ENCODE data around the gene FIP1L1. TPM values are rescaled to one million over a fixed set of nuclear protein-coding genes. Genes with fewer than 3 reads are reported as not detected.
A peak's percentile ranks its signal among the peaks of the same experiment; 100 is the strongest.

Gene FIP1L1
- total and polyA plus RNA-seq, 9 of the 15 experiments (the other 6 are each of a cell fraction or from before 2014, with no cell fraction given), result 34.6 to 137 (median 72.0) TPM

GRCh38 chr4:53366301-53366716 is 11.1 kb upstream of the FIP1L1 start (continued):
- no peak for TF ChIP-seq MITF (IDR thresholded peaks at IDR 0.05)
- no peak for TF ChIP-seq BRD9 (IDR thresholded peaks at IDR 0.05; ENCODE audit: low read depth, partially characterized antibody)
- TF ChIP-seq RFX1 (IDR thresholded peaks at IDR 0.05), result no peak
- TF ChIP-seq CREB5 (CRISPR knock-in tag; IDR thresholded peaks at IDR 0.05), result no peak
- no peak for TF ChIP-seq ZBTB49 (CRISPR knock-in tag; IDR thresholded peaks at IDR 0.05; ENCODE audit: borderline replicate concordance)
- no peak for TF ChIP-seq ZFP1 (CRISPR knock-in tag; IDR thresholded peaks at IDR 0.05)
- TF ChIP-seq HLTF (IDR thresholded peaks at IDR 0.05), result no peak
- TF ChIP-seq BMI1 (IDR thresholded peaks at IDR 0.05; ENCODE audit: low read length), result no peak
- no peak for TF ChIP-seq RBM39 (optimal IDR thresholded peaks at IDR 0.05; ENCODE audit: low read depth, low read length)
- TF ChIP-seq TGIF2 (CRISPR knock-in tag; IDR thresholded peaks at IDR 0.05), result no peak
- no peak for TF ChIP-seq YY1 (IDR thresholded peaks at IDR 0.05; ENCODE audit: borderline replicate concordance in 1 of 3, control insufficient read depth in 1 of 3, extremely low read depth in 1 of 3, insufficient read depth in 3 of 3, insufficient read length in 1 of 3, insufficient replicate concordance in 2 of 3, low read depth in 1 of 3, low read length in 2 of 3)
- TF ChIP-seq DLX4 (CRISPR knock-in tag; IDR thresholded peaks at IDR 0.05), result no peak
- 0 out of 2 replicates have a peak, but pooled peaks have one; percentile 44 for TF ChIP-seq ELF1 (tag; IDR thresholded peaks at IDR 0.05)
- TF ChIP-seq MTF1 (CRISPR knock-in tag; IDR thresholded peaks at IDR 0.05; ENCODE audit: borderline replicate concordance), result no peak
- TF ChIP-seq PYGO2 (tag; IDR thresholded peaks at IDR 0.05), result no peak
- TF ChIP-seq MAFK (IDR thresholded peaks at IDR 0.05; ENCODE audit: low read length), result no peak
- TF ChIP-seq ZNF79 (CRISPR knock-in tag; IDR thresholded peaks at IDR 0.05; ENCODE audit: low read depth), result no peak
- TF ChIP-seq NR2F6 (CRISPR knock-in tag; IDR thresholded peaks at IDR 0.05), result no peak
- TF ChIP-seq PHF21A (IDR thresholded peaks at IDR 0.05; ENCODE audit: borderline replicate concordance, low read depth), result 0 out of 2 replicates have a peak, but pooled peaks have one; percentile 18
- peak; percentile 6 for TF ChIP-seq CCNT2 (IDR thresholded peaks at IDR 0.05; ENCODE audit: borderline replicate concordance, extremely low read depth, insufficient read length, low read depth, low read length)
- no peak for TF ChIP-seq CEBPB (tag; IDR thresholded peaks at IDR 0.05)
- no peak for TF ChIP-seq KDM4B (IDR thresholded peaks at IDR 0.05; ENCODE audit: borderline replicate concordance in 2 of 2, low read depth in 1 of 2)
- no peak for TF ChIP-seq TAL1 (IDR thresholded peaks at IDR 0.05)
- TF ChIP-seq NFRKB (IDR thresholded peaks at IDR 0.05; ENCODE audit: low read depth), result 0 out of 2 replicates have a peak, but pooled peaks have one; percentile 68
- no peak; a peak in 1 of 4 replicates for TF ChIP-seq NRF1 (conservative IDR thresholded peaks at IDR 0.05 in 1 of 2, IDR thresholded peaks at IDR 0.05 in 1 of 2)

All from K562 (cell line).